CD4-positive, alpha-beta T cell treated with Interleukin-15 for 1 hour (primary cell): Measurements from ENCODE around the gene METTL16.
"Not testable (repeated sequence)": the region's sequence is repeated elsewhere in the genome, so short reads cannot be mapped to it uniquely, and the experiment has no call there.

Experiments
- DNase-seq: peaks from one replicate; pipeline ENCODE4 v3.0.0-alpha.2; 2020

METTL16 gene

DNA sequence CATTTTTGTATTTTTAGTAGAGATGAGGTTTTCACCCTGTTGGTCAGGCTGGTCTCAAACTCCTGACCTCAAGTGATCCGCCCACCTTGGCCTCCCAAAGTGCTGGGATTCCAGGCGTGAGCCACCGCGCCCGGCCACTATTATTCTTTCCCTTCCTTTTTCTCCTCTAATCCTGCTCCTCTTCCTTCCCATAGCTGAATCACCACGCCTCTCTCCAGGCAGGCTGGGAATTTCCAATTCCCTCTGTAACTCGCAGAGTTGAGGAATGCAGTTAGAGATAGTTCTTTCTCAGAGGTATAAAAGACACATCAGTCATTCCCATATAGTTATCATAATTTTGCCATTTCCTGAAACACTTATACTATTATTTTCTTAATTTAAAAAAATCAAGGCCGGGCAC is 11.2 kb downstream of the METTL16 start:
- no peak for DNase-seq

- DNase-seq = not testable (repeated sequence)
These were observed 22.4 kb downstream of the METTL16 start for GRCh38 chr17:2489286-2489685.

DNA sequence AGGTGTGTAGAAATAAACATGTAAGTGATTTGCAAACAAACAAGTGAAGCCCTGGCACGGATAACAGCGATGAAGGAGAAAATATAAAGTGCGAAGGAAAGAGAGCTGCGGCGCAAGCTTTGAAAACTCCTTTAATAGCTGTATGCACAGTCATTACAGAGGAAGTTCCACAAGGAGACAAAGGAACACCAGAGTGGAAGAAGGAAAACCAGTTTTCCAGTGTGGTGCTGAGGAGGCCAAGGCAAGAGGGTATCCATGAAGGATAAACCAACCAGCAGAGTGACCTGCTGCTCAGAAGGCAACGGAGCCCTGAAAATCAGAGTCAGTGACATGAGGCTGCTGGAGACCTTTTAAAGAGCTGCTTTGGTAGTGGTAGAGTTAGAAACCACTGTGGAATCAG is 24.4 kb downstream of the METTL16 start:
- DNase-seq = no peak

- not testable (repeated sequence) for DNase-seq
These were observed 25.0 kb downstream of the METTL16 start for GRCh38 chr17:2486709-2487108.

DNA sequence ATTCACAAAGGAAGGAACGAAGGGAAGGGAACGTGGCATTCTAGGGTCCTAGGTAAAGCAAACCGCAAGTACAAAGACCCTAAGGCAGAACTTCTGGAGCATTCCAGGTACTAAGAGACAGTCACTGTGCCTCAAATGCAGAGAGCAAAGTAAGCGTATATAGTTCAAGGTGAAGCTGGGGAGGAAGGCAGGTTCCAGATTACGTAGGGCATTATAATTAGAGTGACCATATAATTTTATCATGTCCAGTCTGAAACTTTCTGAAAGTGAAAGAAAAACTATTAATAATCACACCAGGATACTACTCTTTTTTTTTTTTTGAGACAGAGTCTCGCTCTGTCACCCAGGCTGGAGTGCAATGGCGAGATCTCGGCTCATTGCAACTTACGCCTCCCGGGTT is 25.7 kb downstream of the METTL16 start:
- DNase-seq = no peak

DNA sequence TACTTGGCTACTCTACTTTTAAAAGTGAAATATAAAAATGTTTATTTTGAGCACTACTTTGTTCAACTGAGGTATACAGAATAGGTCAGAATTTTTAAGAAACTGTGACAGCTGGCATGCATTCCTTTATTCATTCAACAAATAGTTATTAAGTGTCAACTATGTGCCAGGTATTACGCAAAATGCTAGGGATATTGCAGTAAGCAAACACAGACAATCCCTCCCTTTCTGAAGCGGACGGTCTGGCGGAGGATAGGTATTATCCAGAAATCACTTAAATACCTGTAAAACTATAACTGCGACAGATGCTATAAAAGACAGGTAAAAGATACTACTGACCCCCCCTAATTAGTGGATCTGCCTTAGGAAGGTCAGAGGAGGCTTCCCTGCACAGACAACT is 26.1 kb downstream of the METTL16 start:
- DNase-seq = no peak

GRCh38 chr17:2484876-2485275 is 26.8 kb downstream of the METTL16 start:
- DNase-seq = no peak

DNA sequence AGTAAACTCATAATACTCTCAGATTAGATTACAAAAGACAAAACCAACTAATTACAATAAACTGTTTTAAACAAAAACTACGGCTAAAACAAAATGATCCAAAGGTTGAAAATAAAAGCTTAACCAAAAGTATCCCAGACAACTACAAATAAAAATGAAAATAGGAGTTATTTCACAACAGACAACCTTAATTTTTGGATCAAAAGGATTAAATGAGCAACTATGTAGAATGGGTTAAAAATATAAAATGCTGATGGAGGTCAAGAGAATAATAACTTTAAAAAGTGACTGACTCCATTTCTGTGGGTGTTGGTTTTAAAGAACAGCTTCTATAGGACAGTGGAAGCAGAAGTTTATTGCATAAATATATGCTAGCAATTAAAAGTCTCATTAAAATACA is 28.6 kb downstream of the METTL16 start:
- no peak for DNase-seq

DNA sequence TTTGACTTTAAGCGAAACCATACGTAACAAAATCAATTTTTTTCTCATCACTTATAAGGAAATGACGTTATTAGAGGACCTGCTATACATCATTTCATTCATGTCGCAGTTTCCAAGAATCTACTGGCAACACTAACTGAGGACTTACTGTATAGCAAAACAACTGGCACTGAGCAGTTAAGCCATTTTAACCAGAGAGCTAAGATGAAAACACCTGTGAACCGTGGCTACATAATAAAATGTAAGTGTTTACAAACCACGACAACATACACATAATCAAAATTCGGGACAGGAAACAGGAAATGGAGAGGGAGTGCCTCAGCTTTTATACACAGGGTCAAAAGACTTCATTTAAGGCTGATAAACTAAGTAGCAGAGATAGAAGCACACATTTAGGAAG is 29.5 kb downstream of the METTL16 start:
- no peak for DNase-seq

GRCh38 chr17:2481760-2482159 is 29.9 kb downstream of the METTL16 start:
- no peak for DNase-seq

GRCh38 chr17:2478458-2478857 is 33.2 kb downstream of the METTL16 start:
- DNase-seq = no peak

DNA sequence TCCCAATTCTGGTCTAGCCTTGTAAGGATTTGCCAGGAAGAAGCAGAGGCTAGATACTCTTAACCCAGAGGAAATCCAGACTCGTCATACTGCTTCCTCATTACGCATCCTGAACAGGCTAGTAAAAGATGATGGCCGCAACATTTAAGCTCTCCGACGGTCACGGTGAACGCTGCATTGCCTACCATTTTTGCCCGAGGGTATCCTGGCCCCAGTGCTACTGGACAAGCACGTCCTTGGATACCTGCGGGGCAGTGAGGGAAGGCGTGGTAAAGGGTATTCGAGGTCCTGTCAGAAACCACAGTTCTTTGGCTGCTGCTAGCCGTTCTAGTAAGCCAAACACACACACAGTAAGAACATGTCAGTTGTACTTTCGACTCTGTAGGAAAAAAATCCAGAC is 36.6 kb downstream of the METTL16 start:
- DNase-seq = no peak

- DNase-seq = no peak
These were observed 37.3 kb downstream of the METTL16 start for GRCh38 chr17:2474371-2474770.

GRCh38 chr17:2468270-2468669 is 43.4 kb downstream of the METTL16 start:
- no peak for DNase-seq

DNA sequence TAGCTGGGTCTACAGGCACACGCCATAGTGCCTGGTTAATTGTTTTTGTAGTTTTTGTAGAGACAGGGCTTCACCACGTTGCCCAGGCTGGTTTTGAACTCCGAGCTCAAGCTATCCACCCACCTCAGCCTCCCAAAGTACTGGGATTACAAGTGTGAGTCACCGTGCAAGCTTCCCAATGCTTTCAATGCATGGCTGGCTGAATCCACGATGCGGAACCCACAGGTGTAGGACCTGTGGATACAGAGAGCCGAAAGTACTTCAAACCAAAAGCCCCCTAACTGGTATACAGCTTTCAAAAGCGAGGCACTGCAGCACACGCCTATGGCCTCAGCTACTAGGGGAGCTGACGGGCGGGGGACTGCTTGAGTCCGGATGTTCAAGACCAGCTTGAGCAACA is 44.8 kb downstream of the METTL16 start:
- DNase-seq = no peak

GRCh38 chr17:2462481-2462880 is 49.2 kb downstream of the METTL16 start:
- DNase-seq = no peak

DNA sequence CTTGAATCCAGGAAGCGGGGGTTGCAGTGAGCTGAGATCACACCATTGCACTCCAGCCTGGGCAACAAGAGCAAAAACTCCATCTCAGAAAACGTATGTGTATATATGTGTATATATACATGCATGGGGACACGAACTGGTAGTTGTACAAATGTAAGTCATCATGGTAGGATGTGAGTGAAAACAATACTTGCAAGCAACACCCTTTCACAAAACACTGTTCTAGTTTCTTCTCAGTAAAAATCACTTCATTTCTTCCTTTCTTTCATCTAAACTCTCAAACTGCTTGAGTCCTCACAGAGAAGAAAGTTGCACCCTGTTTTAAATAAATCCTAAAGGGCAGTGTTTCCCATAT is 51.8 kb downstream of the METTL16 start:
- DNase-seq = no peak

DNA sequence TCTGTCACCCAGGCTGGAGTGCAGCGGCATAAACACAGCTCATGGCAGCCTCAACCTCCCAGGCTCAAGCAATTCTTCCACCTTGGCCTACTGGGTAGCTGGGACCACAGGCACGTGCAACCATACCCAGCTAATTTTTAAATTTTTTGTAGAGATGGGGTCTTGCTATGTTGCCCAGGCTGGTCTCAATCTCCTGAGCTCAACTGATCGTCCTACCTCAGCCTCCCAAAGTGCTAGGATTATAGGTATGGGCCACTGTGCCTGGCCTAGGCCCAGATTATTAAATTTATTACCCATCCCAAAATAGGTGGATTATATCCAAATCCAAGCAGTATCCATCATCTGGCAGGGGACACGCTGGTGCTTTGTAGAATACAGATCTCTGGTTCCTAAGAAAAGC is 53.8 kb downstream of the METTL16 start:
- DNase-seq = no peak

DNA sequence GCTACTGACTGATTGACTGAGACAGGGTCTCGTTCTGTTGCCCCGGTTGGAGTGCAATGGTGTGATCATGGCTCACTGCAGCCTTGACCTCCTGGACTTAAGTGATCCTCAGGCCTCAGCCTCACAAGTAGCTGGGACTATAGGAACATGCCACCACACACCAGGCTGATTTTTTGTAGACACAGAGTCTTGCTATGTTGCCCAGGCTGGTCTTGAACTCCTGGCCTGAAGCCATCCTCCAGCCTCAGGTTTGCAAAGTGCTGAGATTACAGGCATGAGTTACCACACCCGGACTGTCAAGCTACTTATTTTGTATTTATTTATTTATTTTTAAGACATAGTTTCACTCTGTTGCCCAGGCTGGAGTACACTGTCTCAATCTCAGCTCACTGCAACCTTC is 55.2 kb downstream of the METTL16 start:
- no peak for DNase-seq

DNA sequence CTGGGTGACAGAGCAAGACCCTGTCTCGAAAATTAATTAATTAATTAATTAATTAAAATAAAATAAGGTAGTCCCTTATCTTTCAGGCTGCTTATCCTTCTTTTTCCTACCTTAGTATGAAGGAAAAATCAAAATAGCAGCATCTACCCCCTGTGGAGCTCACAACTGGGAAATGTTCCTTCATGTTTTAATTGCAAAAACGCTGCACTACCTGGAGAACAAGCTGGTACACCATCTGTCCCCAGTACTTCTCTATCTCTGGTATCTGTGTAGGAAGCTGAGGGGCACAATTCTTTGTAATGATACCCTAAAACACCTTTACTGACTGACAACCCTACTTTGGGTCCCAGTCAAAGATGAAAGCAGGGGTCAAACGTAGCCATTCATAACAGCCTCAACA is 55.7 kb downstream of the METTL16 start:
- no peak for DNase-seq

DNA sequence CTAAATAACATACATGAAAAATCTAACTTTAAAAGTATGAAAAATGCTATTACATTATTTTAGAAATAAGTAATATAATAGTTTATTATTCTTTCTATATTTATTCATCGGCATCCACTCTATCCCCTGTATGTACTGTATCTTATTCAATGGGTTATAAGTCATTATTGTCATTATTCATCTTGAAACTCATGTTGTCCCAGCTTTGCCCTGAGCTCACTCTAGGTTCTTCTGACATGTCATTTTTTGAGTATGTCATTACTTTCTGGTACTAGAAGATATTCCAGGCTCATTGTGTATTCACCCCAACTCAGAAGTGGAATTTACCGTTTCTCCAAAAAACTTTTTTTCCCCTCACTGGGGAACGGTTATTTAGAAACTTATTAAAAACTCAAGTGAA is 57.8 kb downstream of the METTL16 start:
- DNase-seq = no peak

- no peak for DNase-seq
These were observed 58.4 kb downstream of the METTL16 start for GRCh38 chr17:2453325-2453724.

DNA sequence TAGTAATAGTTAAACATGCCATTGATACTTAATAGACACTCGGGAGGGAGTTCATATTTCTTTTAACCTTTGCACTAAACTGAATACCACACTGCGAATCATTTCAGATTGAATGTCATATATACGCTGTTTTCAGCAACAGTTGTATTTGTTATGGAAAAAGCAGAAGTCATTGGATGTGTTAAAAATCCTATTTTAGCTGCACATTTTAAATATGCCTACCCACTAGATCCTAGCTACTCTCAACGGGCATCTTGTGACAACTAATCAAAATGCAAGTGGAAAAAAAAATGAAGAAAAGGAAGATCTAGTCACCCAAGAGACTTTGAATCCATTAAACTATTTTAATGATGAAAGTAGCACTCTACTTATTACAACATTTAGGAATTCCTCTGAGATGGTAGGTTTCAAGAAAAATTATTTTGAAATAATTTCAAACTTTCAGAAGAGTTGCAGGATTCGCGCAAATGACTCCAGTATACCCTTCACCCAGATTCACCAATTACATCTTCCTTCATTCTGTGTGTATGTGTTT is 59.4 kb downstream of the METTL16 start:
- no peak for DNase-seq

GRCh38 chr17:2450016-2450650 is 61.6 kb downstream of the METTL16 start:
- DNase-seq = no peak

GRCh38 chr17:2449486-2449885 is 62.2 kb downstream of the METTL16 start:
- no peak for DNase-seq

DNA sequence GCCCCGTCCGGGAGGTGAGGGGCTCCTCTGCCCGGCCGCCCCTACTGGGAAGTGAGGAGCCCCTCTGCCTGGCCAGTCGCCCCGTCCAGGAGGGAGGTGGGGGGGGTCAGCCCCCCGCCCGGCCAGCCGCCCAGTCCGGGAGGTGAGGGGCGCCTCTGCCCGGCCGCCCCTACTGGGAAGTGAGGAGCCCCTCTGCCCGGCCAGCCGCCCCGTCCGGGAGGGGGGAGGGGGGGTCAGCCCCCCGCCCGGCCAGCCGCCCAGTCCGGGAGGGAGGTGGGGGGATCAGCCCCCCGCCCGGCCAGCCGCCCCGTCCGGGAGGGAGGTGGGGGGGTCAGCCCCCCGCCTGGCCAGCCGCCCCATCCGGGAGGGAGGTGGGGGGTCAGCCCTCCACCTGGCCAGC is 64.2 kb downstream of the METTL16 start:
- not testable (repeated sequence) for DNase-seq
